ENCODE results near the gene GMDS. TPM values are rescaled to one million over a fixed set of nuclear protein-coding genes. Genes with fewer than 3 reads are reported as not detected.

GMDS gene
- total RNA-seq, 1 donor = 23.2 TPM

GRCh38 chr6:1606780-1607515, 638.5 kb downstream of the GMDS start:
- no peak for TF ChIP-seq CTCF (IDR thresholded peaks at IDR 0.05; ENCODE audit: extremely low read depth, low read depth, low read length)
- Histone ChIP-seq H3K4me2 (ENCODE audit: insufficient read depth, low read length) (peak overlapping the region; percentile 78), H4K20me1 (ENCODE audit: insufficient read depth, low read length) (peaks cover 7% of the 10 kb centered on the region), H2AFZ (ENCODE audit: low read length) (no peak overlapping the region), H3K4me1 (ENCODE audit: insufficient read depth, low read length) (peaks cover 25% of the 10 kb centered on the region), H3K4me3 (ENCODE audit: insufficient read depth, low read length) (peak overlapping the region; percentile 73), H3K27ac (ENCODE audit: low read depth, low read length) (no peak overlapping the region), H3K9me3 (ENCODE audit: low read depth, low read length) (no peaks in the 10 kb centered on the region), H3K79me2 (ENCODE audit: insufficient read depth, low read length) (peaks cover 15% of the 10 kb centered on the region), H3K36me3 (ENCODE audit: insufficient read depth, low read length) (peaks cover 3% of the 10 kb centered on the region), H3K27me3 (ENCODE audit: insufficient read depth, low read length) (peaks cover 43% of the 10 kb centered on the region)
- DNase-seq (ENCODE audit: insufficient read length, low spot score, missing footprints) = no peak

- Histone ChIP-seq H3K4me1 (ENCODE audit: insufficient read depth, low read length) (peaks cover 25% of the 10 kb centered on the region), H3K27ac (ENCODE audit: low read depth, low read length) (no peak overlapping the region), H3K79me2 (ENCODE audit: insufficient read depth, low read length) (peaks cover 8% of the 10 kb centered on the region), H3K4me2 (ENCODE audit: insufficient read depth, low read length) (peak overlapping the region; percentile 16), H2AFZ (ENCODE audit: low read length) (no peak overlapping the region), H3K27me3 (ENCODE audit: insufficient read depth, low read length) (peaks cover 43% of the 10 kb centered on the region), H3K9me3 (ENCODE audit: low read depth, low read length) (no peaks in the 10 kb centered on the region), H4K20me1 (ENCODE audit: insufficient read depth, low read length) (peaks cover 4% of the 10 kb centered on the region), H3K4me3 (ENCODE audit: insufficient read depth, low read length) (peak overlapping the region; percentile 33), H3K36me3 (ENCODE audit: insufficient read depth, low read length) (no peaks in the 10 kb centered on the region)
- TF ChIP-seq CTCF (IDR thresholded peaks at IDR 0.05; ENCODE audit: extremely low read depth, low read depth, low read length) = no peak
- peak; percentile 96 for DNase-seq (ENCODE audit: insufficient read length, low spot score, missing footprints)
Observed at GRCh38 chr6:1605893-1606779, 639.3 kb downstream of the GMDS start.

GRCh38 chr6:1605004-1605892, 640.2 kb downstream of the GMDS start:
- H3K9me3 ChIP-seq (ENCODE audit: low read depth, low read length) = no peaks in the 10 kb centered on the region
- H2AFZ ChIP-seq (ENCODE audit: low read length) = no peak overlapping the region
- H4K20me1 ChIP-seq (ENCODE audit: insufficient read depth, low read length) = no peaks in the 10 kb centered on the region
- no peak for TF ChIP-seq CTCF (IDR thresholded peaks at IDR 0.05; ENCODE audit: extremely low read depth, low read depth, low read length)
- no peak overlapping the region for H3K27ac ChIP-seq (ENCODE audit: low read depth, low read length)
- peak overlapping the region; percentile 89 for H3K4me2 ChIP-seq (ENCODE audit: insufficient read depth, low read length)
- DNase-seq (ENCODE audit: insufficient read length, low spot score, missing footprints) = peak; percentile 89
- H3K27me3 ChIP-seq (ENCODE audit: insufficient read depth, low read length) = peaks cover 43% of the 10 kb centered on the region
- no peaks in the 10 kb centered on the region for H3K36me3 ChIP-seq (ENCODE audit: insufficient read depth, low read length)
- H3K4me3 ChIP-seq (ENCODE audit: insufficient read depth, low read length) = peak overlapping the region; percentile 69
- no peaks in the 10 kb centered on the region for H3K79me2 ChIP-seq (ENCODE audit: insufficient read depth, low read length)
- H3K4me1 ChIP-seq (ENCODE audit: insufficient read depth, low read length) = peaks cover 25% of the 10 kb centered on the region
